Measurements from ENCODE around the gene ZNF48. TPM values are rescaled to one million over a fixed set of nuclear protein-coding genes. Genes with fewer than 3 reads are reported as not detected.

The ZNF48 gene
- total RNA-seq, 1 experiment from 2014 or later, result 24.8 TPM

DNA sequence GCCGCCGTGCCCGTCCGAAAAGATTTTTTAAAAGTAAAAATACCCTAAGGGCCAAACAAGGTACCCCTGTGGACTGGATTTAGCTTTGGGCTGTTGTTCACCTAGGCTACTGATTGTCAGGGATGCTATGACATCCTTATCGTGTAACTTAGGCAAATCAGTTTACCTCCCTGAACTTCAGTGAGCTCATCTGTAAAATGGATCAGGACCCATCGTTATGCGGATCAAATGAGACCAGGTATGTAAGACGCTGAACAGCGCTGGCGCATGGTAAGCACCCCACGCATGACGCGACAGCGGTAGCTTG lies 11.5 kb downstream of the ZNF48 start:
- Mint-ChIP-seq H3K4me3 (ENCODE audit: low read depth, unreplicated experiment) (peak overlapping the region; percentile 72), H3K9me3 (ENCODE audit: low read depth, unreplicated experiment) (no peaks in the 10 kb centered on the region), H3K4me1 (ENCODE audit: low read depth, unreplicated experiment) (peaks cover 23% of the 10 kb centered on the region), H3K36me3 (ENCODE audit: insufficient read depth, unreplicated experiment) (peaks cover 46% of the 10 kb centered on the region), H3K27me3 (ENCODE audit: unreplicated experiment) (no peaks in the 10 kb centered on the region), H3K27ac (ENCODE audit: unreplicated experiment) (peak overlapping the region; percentile 76)
- CTCF ChIA-PET, result interaction anchor here (0.6 to 1.7 kb wide), 7 partner anchors 11 to 517 kb away, joined by 3 to 13 read pairs (median 4); partner anchors contain the start of genes DCTPP1, TBC1D10B, TBX6 and ZNF48
- no peak for TF ChIP-seq CTCF (IDR thresholded peaks at IDR 0.05; ENCODE audit: unreplicated experiment)
- no TSS peak for BruUV-seq (replicated peaks)
- DNase-seq, result no peak
- intact Hi-C loops (cut with micrococcal nuclease; ENCODE audit: unreplicated experiment), result no loop called here

DNA sequence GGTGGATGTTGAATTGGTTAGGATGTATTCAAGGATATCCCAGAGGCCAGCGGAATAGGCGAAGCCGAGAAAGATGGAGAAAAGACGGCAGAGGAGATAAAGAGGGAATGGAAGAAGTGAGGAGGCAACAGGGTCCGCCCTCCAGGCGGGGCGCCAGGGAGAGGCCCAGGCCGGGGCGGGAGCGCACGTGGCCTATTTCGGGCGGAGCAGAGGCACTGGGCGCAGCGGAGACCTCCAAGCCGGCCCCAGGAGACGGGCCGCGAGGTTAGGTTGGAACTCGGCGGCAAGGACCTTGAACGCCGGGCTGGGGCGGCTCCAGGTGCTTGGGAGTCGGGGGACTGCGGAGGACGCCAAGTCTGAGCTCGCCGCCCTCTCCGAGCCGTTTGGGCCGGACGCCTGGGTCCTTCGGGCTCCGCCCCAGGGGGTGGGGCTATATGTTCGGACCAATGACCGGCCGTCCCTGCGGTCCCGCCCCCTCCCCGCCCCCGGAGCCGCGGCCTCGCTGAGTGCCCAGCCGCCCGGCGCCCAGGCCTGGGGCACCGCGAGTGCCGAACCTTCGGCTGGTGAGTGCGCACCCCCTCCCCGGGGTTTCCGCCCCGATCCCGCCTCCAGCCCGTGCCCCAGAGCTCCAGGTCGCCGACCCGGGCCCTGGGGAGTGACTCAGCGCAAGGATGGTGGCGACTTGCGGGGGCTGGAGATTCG lies 12.0 kb downstream of the ZNF48 start, which contains the start of gene ZNF771:
ZNF771 (plus strand) TSS at position 505 of the 702 bp plus-strand sequence. CDS start 448 bp downstream, outside the sequence.
- DNase-seq, result peak; percentile 97
- H3K27me3 Mint-ChIP-seq (ENCODE audit: unreplicated experiment), result no peaks in the 10 kb centered on the region
- no peaks in the 10 kb centered on the region for H3K9me3 Mint-ChIP-seq (ENCODE audit: low read depth, unreplicated experiment)
- CTCF ChIA-PET, result interaction anchor here (0.5 to 1.7 kb wide), 8 partner anchors 11 to 518 kb away, joined by 3 to 13 read pairs (median 4); partner anchors contain the start of genes DCTPP1, TBC1D10B, TBX6 and ZNF48
- H3K4me3 Mint-ChIP-seq (ENCODE audit: low read depth, unreplicated experiment), result peak within 1 kb of the TSS; percentile 72
- peak within 1 kb of the TSS; percentile 76 for H3K27ac Mint-ChIP-seq (ENCODE audit: unreplicated experiment)
- BruUV-seq (replicated peaks), result TSS peak; percentile 92
- intact Hi-C loops (cut with micrococcal nuclease; ENCODE audit: unreplicated experiment), result no loop called here
- no peak for TF ChIP-seq CTCF (IDR thresholded peaks at IDR 0.05; ENCODE audit: unreplicated experiment)
- H3K4me1 Mint-ChIP-seq (ENCODE audit: low read depth, unreplicated experiment), result peaks cover 25% of the 10 kb centered on the region
- peaks cover 49% of the 10 kb centered on the region for H3K36me3 Mint-ChIP-seq (ENCODE audit: insufficient read depth, unreplicated experiment)

DNA sequence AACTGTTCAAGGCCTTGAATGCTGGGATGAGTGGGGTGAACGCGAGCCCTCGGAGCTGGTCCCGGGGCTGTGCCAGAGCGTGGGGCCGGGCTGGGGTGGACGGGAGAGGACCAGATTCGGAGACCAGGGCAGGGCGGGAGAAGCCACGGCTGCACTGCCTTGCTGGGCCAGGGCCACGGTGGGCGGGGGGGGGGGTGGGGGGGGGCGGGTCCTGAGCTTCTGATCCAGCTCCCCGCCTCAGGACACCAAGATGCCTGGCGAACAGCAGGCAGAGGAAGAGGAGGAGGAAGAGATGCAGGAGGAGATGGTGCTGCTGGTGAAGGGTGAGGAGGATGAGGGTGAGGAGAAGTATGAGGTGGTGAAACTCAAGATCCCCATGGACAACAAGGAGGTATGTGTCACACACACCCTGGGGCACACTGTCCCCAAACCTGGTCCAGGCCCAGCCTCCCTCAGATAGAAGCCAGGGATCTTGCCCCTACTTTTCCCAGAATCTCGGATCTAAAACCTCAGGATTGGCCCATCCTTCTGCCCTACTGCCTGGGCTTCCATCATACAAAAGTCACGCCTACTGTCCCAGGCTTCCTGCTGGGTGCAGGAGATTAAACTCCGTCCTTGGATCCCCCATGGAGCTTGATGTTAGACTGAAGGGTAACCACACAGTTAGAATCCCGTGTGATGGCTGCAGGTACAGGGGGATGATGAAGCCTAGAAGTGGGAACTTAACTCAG lies 12.7 kb downstream of the ZNF48 start:
- H3K9me3 Mint-ChIP-seq (ENCODE audit: low read depth, unreplicated experiment), result no peaks in the 10 kb centered on the region
- BruUV-seq (replicated peaks), result no TSS peak

More for the DNA sequence above, 12.7 kb downstream of the ZNF48 start:
- CTCF ChIA-PET, result interaction anchor here (0.5 to 2.0 kb wide), 7 partner anchors 10 to 208 kb away, joined by 3 to 13 read pairs (median 4); partner anchors contain the start of genes DCTPP1, TBC1D10B and ZNF48
- no peak for DNase-seq
- H3K36me3 Mint-ChIP-seq (ENCODE audit: insufficient read depth, unreplicated experiment), result peaks cover 51% of the 10 kb centered on the region
- intact Hi-C loops (cut with micrococcal nuclease; ENCODE audit: unreplicated experiment), result no loop called here
- H3K4me3 Mint-ChIP-seq (ENCODE audit: low read depth, unreplicated experiment), result peak overlapping the region; percentile 72
- H3K4me1 Mint-ChIP-seq (ENCODE audit: low read depth, unreplicated experiment), result peaks cover 31% of the 10 kb centered on the region
- no peak overlapping the region for H3K27ac Mint-ChIP-seq (ENCODE audit: unreplicated experiment)
- TF ChIP-seq CTCF (IDR thresholded peaks at IDR 0.05; ENCODE audit: unreplicated experiment), result no peak
- H3K27me3 Mint-ChIP-seq (ENCODE audit: unreplicated experiment), result no peaks in the 10 kb centered on the region

Data from Calu3 (cell line).